Measurements from ENCODE around the gene ATXN7L3. TPM values are rescaled to one million over a fixed set of nuclear protein-coding genes. Genes with fewer than 3 reads are reported as not detected.

ATXN7L3 gene
- total RNA-seq, 2 donors from 2014 or later, result 65.9 to 77.3 TPM

GRCh38 chr17:44167181-44167861 is 32.4 kb downstream of the ATXN7L3 start:
- Histone ChIP-seq H3K4me1 (no peaks in the 10 kb centered on the region), H3K27ac (no peak overlapping the region), H3K9ac (ENCODE audit: low read depth in 2 of 2, low read length in 2 of 2) (no peak overlapping the region), H3K27me3 (no peaks in the 10 kb centered on the region), H3K9me3 (no peaks in the 10 kb centered on the region), H3K36me3 (no peaks in the 10 kb centered on the region), H3K4me3 (no peak overlapping the region)
- intact Hi-C loops (cut with DNase I), result no loop called here
- no peak for TF ChIP-seq CTCF (IDR thresholded peaks at IDR 0.05)
- no peak for DNase-seq

- Histone ChIP-seq H3K27ac (no peak overlapping the region), H3K9me3 (no peaks in the 10 kb centered on the region), H3K4me1 (no peaks in the 10 kb centered on the region), H3K9ac (ENCODE audit: low read depth in 2 of 2, low read length in 2 of 2) (no peak overlapping the region), H3K27me3 (no peaks in the 10 kb centered on the region), H3K36me3 (no peaks in the 10 kb centered on the region), H3K4me3 (no peak overlapping the region)
- intact Hi-C loops (cut with DNase I), result no loop called here
- DNase-seq, result no peak
- no peak for TF ChIP-seq CTCF (IDR thresholded peaks at IDR 0.05)
Observed at GRCh38 chr17:44164476-44164875, 35.2 kb downstream of the ATXN7L3 start.

- Histone ChIP-seq H3K36me3 (no peaks in the 10 kb centered on the region), H3K27me3 (no peaks in the 10 kb centered on the region), H3K9ac (ENCODE audit: low read depth in 2 of 2, low read length in 2 of 2) (no peak overlapping the region), H3K4me3 (no peak overlapping the region), H3K4me1 (no peaks in the 10 kb centered on the region), H3K9me3 (no peaks in the 10 kb centered on the region), H3K27ac (no peak overlapping the region)
- intact Hi-C loops (cut with DNase I), result no loop called here
- TF ChIP-seq CTCF (IDR thresholded peaks at IDR 0.05), result no peak
- DNase-seq, result no peak
Observed at GRCh38 chr17:44159519-44160210, 40.0 kb downstream of the ATXN7L3 start.

GRCh38 chr17:44155488-44155887 is 44.2 kb downstream of the ATXN7L3 start:
- Histone ChIP-seq H3K4me3 (no peak overlapping the region), H3K36me3 (no peaks in the 10 kb centered on the region), H3K9me3 (no peaks in the 10 kb centered on the region), H3K4me1 (no peaks in the 10 kb centered on the region), H3K27ac (no peak overlapping the region), H3K27me3 (no peaks in the 10 kb centered on the region), H3K9ac (ENCODE audit: low read depth in 2 of 2, low read length in 2 of 2) (no peak overlapping the region)
- intact Hi-C loops (cut with DNase I), result no loop called here
- no peak for TF ChIP-seq CTCF (IDR thresholded peaks at IDR 0.05)
- no peak for DNase-seq

- no peaks in the 10 kb centered on the region for H3K27me3 ChIP-seq
- no peaks in the 10 kb centered on the region for H3K4me1 ChIP-seq
- H3K27ac ChIP-seq, result no peak overlapping the region
- no peaks in the 10 kb centered on the region for H3K9me3 ChIP-seq
- intact Hi-C loops (cut with DNase I), result no loop called here
- H3K9ac ChIP-seq (ENCODE audit: low read depth in 2 of 2, low read length in 2 of 2), result no peak overlapping the region
- no peak overlapping the region for H3K4me3 ChIP-seq
- no peak for DNase-seq
- H3K36me3 ChIP-seq, result no peaks in the 10 kb centered on the region
- no peak for TF ChIP-seq CTCF (IDR thresholded peaks at IDR 0.05)
Observed at GRCh38 chr17:44152875-44153274, 46.8 kb downstream of the ATXN7L3 start.
